CD14-positive monocyte (primary cell): ENCODE results near the gene ALKAL2. TPM values are rescaled to one million over a fixed set of nuclear protein-coding genes. Genes with fewer than 3 reads are reported as not detected.

Experiments
- DNase-seq, 3 donors: peaks; one replicate each; pipeline ENCODE4 v3.0.0-alpha.2; 2011 to 2022
- H2AFZ ChIP-seq: 2 replicates; pipeline ENCODE4 v1.6.0; 2012; ENCODE audit warnings: mild to moderate bottlenecking, low read depth, low read length, inconsistent platforms; ENCODE audit not compliant: insufficient read depth, poor library complexity, severe bottlenecking
- H3K27ac ChIP-seq, 2 donors: 1 replicate in 1 of 2; 2 replicates in 1 of 2; pipeline ENCODE4 v1.5.1; 2012 to 2013; ENCODE audit warnings: low read length in 2 of 2, control low read depth in 1 of 2, inconsistent platforms in 1 of 2, low read depth in 1 of 2, mild to moderate bottlenecking in 1 of 2
- H3K27me3 ChIP-seq, 2 donors: one replicate each; pipeline versions ENCODE4 v1.6.0 to v1.6.1; 2011 to 2013; ENCODE audit warnings: low read length in 2 of 2; ENCODE audit not compliant: control insufficient read depth in 2 of 2, insufficient read depth in 2 of 2
- H3K36me3 ChIP-seq, 2 donors: replicated peaks in 1 of 2; 1 replicate in 1 of 2; 2 replicates in 1 of 2; pipeline versions ENCODE4 v1.5.1 to v1.6.1; 2012 to 2013; ENCODE audit warnings: low read length in 2 of 2, control low read depth in 1 of 2, inconsistent platforms in 1 of 2, mild to moderate bottlenecking in 1 of 2; ENCODE audit not compliant: insufficient read depth in 2 of 2, control insufficient read depth in 1 of 2
- H3K4me1 ChIP-seq, 2 donors: 1 replicate in 1 of 2; 2 replicates in 1 of 2; pipeline versions ENCODE4 v1.5.1 to v1.6.1; 2012 to 2013; ENCODE audit warnings: low read length in 2 of 2, control low read depth in 1 of 2, inconsistent platforms in 1 of 2, mild to moderate bottlenecking in 1 of 2, moderate library complexity in 1 of 2; ENCODE audit not compliant: insufficient read depth in 2 of 2, control insufficient read depth in 1 of 2
- H3K4me2 ChIP-seq: replicated peaks from 2 replicates; pipeline ENCODE3; 2012; ENCODE audit warnings: low read length, moderate library complexity, mild to moderate bottlenecking; ENCODE audit not compliant: poor library complexity, severe bottlenecking; ENCODE audit errors: extremely low read depth
- H3K4me3 ChIP-seq, 3 experiments: fragments of 200-600 bp in 1 of 3; sonication (generic) in 1 of 3; replicated peaks in 1 of 3; 1 replicate in 2 of 3; 2 replicates in 1 of 3; pipeline ENCODE4 v1.5.1; 2011 to 2013; ENCODE audit warnings: low read length in 3 of 3, mild to moderate bottlenecking in 3 of 3, control low read depth in 2 of 3, low read depth in 2 of 3, inconsistent platforms in 1 of 3, moderate library complexity in 1 of 3
- H3K79me2 ChIP-seq: 2 replicates; pipeline ENCODE4 v1.6.0; 2012; ENCODE audit warnings: mild to moderate bottlenecking, control low read depth, inconsistent platforms, low read length, moderate library complexity; ENCODE audit not compliant: insufficient read depth
- H3K9ac ChIP-seq: 2 replicates; pipeline ENCODE4 v1.6.0; 2017; ENCODE audit warnings: low read length, mild to moderate bottlenecking; ENCODE audit not compliant: insufficient read depth, poor library complexity, severe bottlenecking
- H3K9me3 ChIP-seq, 2 donors: replicated peaks in 1 of 2; 1 replicate in 1 of 2; 2 replicates in 1 of 2; pipeline versions ENCODE4 v1.5.1 to v1.6.1; 2012 to 2013; ENCODE audit warnings: low read length in 2 of 2, control low read depth in 1 of 2; ENCODE audit not compliant: control insufficient read depth in 1 of 2, insufficient read depth in 1 of 2
- H4K20me1 ChIP-seq: 2 replicates; pipeline ENCODE4 v1.6.0; 2012; ENCODE audit warnings: mild to moderate bottlenecking, low read length, control low read depth, moderate library complexity; ENCODE audit not compliant: insufficient read depth
- H3K27ac Mint-ChIP-seq, 7 donors: one replicate each; pipeline ENCODE4 v1.8.0; 2020; ENCODE audit warnings: mild to moderate bottlenecking in 7 of 7, mixed read lengths in 7 of 7, moderate library complexity in 6 of 7, inconsistent platforms in 2 of 7
- H3K27me3 Mint-ChIP-seq, 3 donors: one replicate each; pipeline ENCODE4 v1.8.0; 2021 to 2022; ENCODE audit warnings: low read depth in 3 of 3, mild to moderate bottlenecking in 3 of 3, mixed read lengths in 3 of 3, moderate library complexity in 3 of 3, inconsistent platforms in 1 of 3
- H3K36me3 Mint-ChIP-seq, 2 donors: one replicate each; pipeline ENCODE4 v1.8.0; 2020; ENCODE audit warnings: mixed read lengths in 2 of 2, inconsistent platforms in 1 of 2, mild to moderate bottlenecking in 1 of 2
- H3K4me1 Mint-ChIP-seq: one replicate; pipeline ENCODE4 v1.8.0; 2020; ENCODE audit warnings: mild to moderate bottlenecking, mixed read lengths
- H3K4me3 Mint-ChIP-seq, 2 donors: one replicate each; pipeline ENCODE4 v1.8.0; 2020; ENCODE audit warnings: mild to moderate bottlenecking in 2 of 2, mixed read lengths in 2 of 2, moderate library complexity in 1 of 2
- H3K9me3 Mint-ChIP-seq, 7 donors: one replicate each; pipeline ENCODE4 v1.8.0; 2020 to 2022; ENCODE audit warnings: mixed read lengths in 7 of 7, mild to moderate bottlenecking in 6 of 7, moderate library complexity in 6 of 7, inconsistent platforms in 2 of 7
- WGBS: methylation state at CpG from one replicate; pipeline ENCODE4 v1.1.5; 2013; ENCODE audit warnings: missing lambda C conversion rate; ENCODE audit not compliant: insufficient coverage; 5-methylcytosine and 5-hydroxymethylcytosine counted together
- intact Hi-C, 2 donors: fragments of 100-400 bp; cut with micrococcal nuclease; formaldehyde crosslinking; loops; one replicate each; pipeline versions ENCODE4 v1.15.0 to v1.15.1; 2023
- polyA plus RNA-seq, 3 donors: library from polyadenylated mRNA; depleted of rRNA in 1 of 3; unstranded in 2 of 3; stranded (reverse) in 1 of 3; fragments of 300-500 nt in 2 of 3; fragments of >200 nt in 1 of 3; fragmentation: Illumina TruSeq in 2 of 3; gene quantifications; 1 replicate in 2 of 3; 2 replicates in 1 of 3; pipeline ENCODE4 v1.2.3, GENCODE V29; 2012 to 2021
- TF ChIP-seq, protein P1 (sequence below): fragments of 200-600 bp; IDR thresholded peaks from one replicate; pipeline ENCODE4 v1.8.0; 2022; ENCODE audit warnings: antibody characterized with exemption, mild to moderate bottlenecking

Gene ALKAL2
- polyA plus RNA-seq, 3 donors = not detected

GRCh38 chr2:233030-233429 is 54.9 kb downstream of the ALKAL2 start:
- no peaks in the 10 kb centered on the region for H3K9me3 Mint-ChIP-seq
- H3K4me3 ChIP-seq = no peak overlapping the region
- no peaks in the 10 kb centered on the region for H3K4me1 Mint-ChIP-seq
- no peaks in the 10 kb centered on the region for H3K9me3 ChIP-seq
- H3K79me2 ChIP-seq = no peaks in the 10 kb centered on the region
- H3K4me1 ChIP-seq = no peaks in the 10 kb centered on the region
- peaks cover 0 to under 1% (median 0%) of the 10 kb centered on the region in 3 donors for H3K27me3 Mint-ChIP-seq
- intact Hi-C loops = no loop called here
- H3K36me3 ChIP-seq = peaks cover 0 to 12% of the 10 kb centered on the region in 2 donors
- peaks cover 16 to 18% of the 10 kb centered on the region in 2 donors for H3K36me3 Mint-ChIP-seq
- no peak for DNase-seq
- no peak overlapping the region for H3K4me3 Mint-ChIP-seq
- H3K27ac ChIP-seq = no peak overlapping the region
- no peak overlapping the region for H3K9ac ChIP-seq
- no peak overlapping the region for H2AFZ ChIP-seq
- no peaks in the 10 kb centered on the region for H4K20me1 ChIP-seq
- no peak overlapping the region for H3K4me2 ChIP-seq
- TF ChIP-seq, protein P1, sequence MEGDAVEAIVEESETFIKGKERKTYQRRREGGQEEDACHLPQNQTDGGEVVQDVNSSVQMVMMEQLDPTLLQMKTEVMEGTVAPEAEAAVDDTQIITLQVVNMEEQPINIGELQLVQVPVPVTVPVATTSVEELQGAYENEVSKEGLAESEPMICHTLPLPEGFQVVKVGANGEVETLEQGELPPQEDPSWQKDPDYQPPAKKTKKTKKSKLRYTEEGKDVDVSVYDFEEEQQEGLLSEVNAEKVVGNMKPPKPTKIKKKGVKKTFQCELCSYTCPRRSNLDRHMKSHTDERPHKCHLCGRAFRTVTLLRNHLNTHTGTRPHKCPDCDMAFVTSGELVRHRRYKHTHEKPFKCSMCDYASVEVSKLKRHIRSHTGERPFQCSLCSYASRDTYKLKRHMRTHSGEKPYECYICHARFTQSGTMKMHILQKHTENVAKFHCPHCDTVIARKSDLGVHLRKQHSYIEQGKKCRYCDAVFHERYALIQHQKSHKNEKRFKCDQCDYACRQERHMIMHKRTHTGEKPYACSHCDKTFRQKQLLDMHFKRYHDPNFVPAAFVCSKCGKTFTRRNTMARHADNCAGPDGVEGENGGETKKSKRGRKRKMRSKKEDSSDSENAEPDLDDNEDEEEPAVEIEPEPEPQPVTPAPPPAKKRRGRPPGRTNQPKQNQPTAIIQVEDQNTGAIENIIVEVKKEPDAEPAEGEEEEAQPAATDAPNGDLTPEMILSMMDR = no peak
- WGBS = 94% methylated on average over 3 of the region's 7 CpGs
- H3K27me3 ChIP-seq = no peaks in the 10 kb centered on the region
- H3K27ac Mint-ChIP-seq = no peak overlapping the region

DNA sequence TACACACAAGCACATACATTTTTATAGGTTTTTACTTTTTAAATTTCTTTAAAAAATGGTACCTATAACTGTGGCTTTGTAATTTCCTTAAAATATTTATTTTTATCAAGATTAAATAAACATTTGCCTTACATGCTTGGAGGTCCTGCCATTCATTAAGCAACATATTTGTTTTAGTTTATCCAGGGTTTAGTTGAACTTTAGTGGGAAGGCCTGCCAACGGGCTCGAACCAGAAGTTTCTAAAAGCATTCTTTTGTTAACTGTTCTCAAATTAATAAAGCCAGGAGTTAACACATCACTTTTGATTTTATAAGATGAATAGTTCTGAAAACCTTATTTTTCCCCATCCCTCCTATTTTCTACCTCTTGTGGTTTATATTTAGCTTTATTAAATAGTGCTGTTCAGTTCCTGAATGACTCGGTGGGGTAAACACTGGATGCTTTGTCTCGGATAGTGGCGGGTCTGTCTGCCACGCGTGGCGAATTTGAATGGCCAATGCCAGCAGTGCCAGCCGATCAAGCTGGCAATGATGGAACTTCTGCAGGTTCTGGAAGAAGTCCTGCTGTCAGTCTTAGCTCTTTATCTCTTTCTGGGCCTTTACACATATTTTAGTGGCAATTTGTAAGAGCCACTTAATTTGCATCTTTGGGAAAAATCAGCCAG is 56.2 kb downstream of the ALKAL2 start:
- Mint-ChIP-seq H3K36me3 (peaks cover 20 to 23% of the 10 kb centered on the region in 2 donors), H3K9me3 (no peaks in the 10 kb centered on the region), H3K4me3 (no peak overlapping the region), H3K27me3 (peaks cover 0 to 2% (median 0%) of the 10 kb centered on the region in 3 donors), H3K27ac (no peak overlapping the region), H3K4me1 (no peaks in the 10 kb centered on the region)
- Histone ChIP-seq H3K27ac (no peak overlapping the region), H3K4me3 (no peak overlapping the region), H3K9ac (no peak overlapping the region), H3K27me3 (no peaks in the 10 kb centered on the region), H2AFZ (no peak overlapping the region), H3K79me2 (no peaks in the 10 kb centered on the region), H3K4me1 (no peaks in the 10 kb centered on the region), H3K9me3 (no peaks in the 10 kb centered on the region), H4K20me1 (no peaks in the 10 kb centered on the region), H3K36me3 (peaks cover 3 to 21% of the 10 kb centered on the region in 2 donors), H3K4me2 (no peak overlapping the region)
- no peak for DNase-seq
- WGBS = 88% methylated on average over 3 of the region's 9 CpGs
- intact Hi-C loops = no loop called here
- TF ChIP-seq, protein P1 = no peak

Other genes with a start within 250 kb of the ALKAL2 start
- not detected for gene FAM110C, start 241.6 kb downstream of the ALKAL2 start, polyA plus RNA-seq
- gene SH3YL1, start 24.1 kb downstream of the ALKAL2 start, polyA plus RNA-seq = 10 to 100 TPM in 1 of 3 donors, 1 to 10 TPM in 2; 2.4 to 11.7 (median 4.0) TPM
- 10 to 100 TPM; 51.8 to 77.0 (median 73.2) TPM for gene ACP1, start 23.1 kb downstream of the ALKAL2 start, polyA plus RNA-seq